GM23338 (cell line): ENCODE data around the gene SHISA8. TPM values are rescaled to one million over a fixed set of nuclear protein-coding genes. Genes with fewer than 3 reads are reported as not detected.

Experiments
- ATAC-seq: fragments of 200-7000 bp; cut with Tn5 transposase; 3 replicates; pipeline ENCODE4 v1.9.1; 2020
- DNase-seq: peaks from one replicate; pipeline ENCODE4 v3.0.0-alpha.2; 2015; ENCODE audit warnings: low spot score
- H2AFZ ChIP-seq: fragments of 200-600 bp; sonication (generic); 2 replicates; pipeline ENCODE4 v1.8.0; 2016; ENCODE audit warnings: antibody characterized with exemption, mild to moderate bottlenecking, moderate library complexity
- H3F3A ChIP-seq: fragments of 200-600 bp; sonication (generic); replicated peaks from 2 replicates; pipeline ENCODE4 v1.8.0; 2017; ENCODE audit warnings: antibody characterized with exemption, mixed run types, low read depth
- H3K27ac ChIP-seq: fragments of 200-600 bp; sonication (generic); 2 replicates; pipeline ENCODE4 v1.6.1; 2016; ENCODE audit warnings: low read depth
- H3K27me3 ChIP-seq: fragments of 200-600 bp; sonication (generic); 2 replicates; pipeline ENCODE4 v1.8.0; 2016; ENCODE audit warnings: mild to moderate bottlenecking, mixed run types, moderate library complexity; ENCODE audit not compliant: insufficient read depth
- H3K36me3 ChIP-seq: fragments of 200-600 bp; sonication (generic); 2 replicates; pipeline ENCODE4 v1.8.0; 2016; ENCODE audit warnings: mild to moderate bottlenecking; ENCODE audit not compliant: insufficient read depth
- H3K4me1 ChIP-seq: fragments of 200-600 bp; sonication (generic); 2 replicates; pipeline ENCODE4 v1.8.0; 2016; ENCODE audit warnings: mild to moderate bottlenecking, moderate library complexity; ENCODE audit not compliant: insufficient read depth
- H3K4me2 ChIP-seq: fragments of 200-600 bp; sonication (generic); 2 replicates; pipeline ENCODE4 v1.7.1; 2017; ENCODE audit warnings: mixed run types
- H3K4me3 ChIP-seq: fragments of 200-600 bp; sonication (generic); 2 replicates; pipeline ENCODE4 v1.6.1; 2016; ENCODE audit warnings: mixed run types
- H3K79me2 ChIP-seq: fragments of 200-600 bp; sonication (generic); replicated peaks from 2 replicates; pipeline ENCODE4 v1.8.0; 2017; ENCODE audit warnings: mild to moderate bottlenecking; ENCODE audit not compliant: insufficient read depth
- H3K9me2 ChIP-seq: fragments of 200-600 bp; sonication (generic); 2 replicates; pipeline ENCODE4 v1.8.0; 2017; ENCODE audit not compliant: insufficient read depth
- H4K20me1 ChIP-seq: fragments of 200-600 bp; sonication (generic); replicated peaks from 2 replicates; pipeline ENCODE4 v1.8.0; 2017; ENCODE audit warnings: mild to moderate bottlenecking; ENCODE audit not compliant: insufficient read depth
- H3K27ac Mint-ChIP-seq: 2 replicates; pipeline ENCODE4 v1.8.0; 2020; ENCODE audit warnings: inconsistent platforms, mild to moderate bottlenecking, moderate library complexity, mixed read lengths
- H3K27me3 Mint-ChIP-seq: 3 replicates; pipeline ENCODE4 v1.8.0; 2022; ENCODE audit warnings: low read depth, mild to moderate bottlenecking, moderate library complexity, mixed read lengths, inconsistent platforms; ENCODE audit not compliant: insufficient read depth, poor library complexity
- H3K36me3 Mint-ChIP-seq: 3 replicates; pipeline ENCODE4 v1.8.0; 2021; ENCODE audit warnings: low read depth, mild to moderate bottlenecking, inconsistent platforms, moderate library complexity, mixed read lengths
- H3K4me1 Mint-ChIP-seq: 3 replicates; pipeline ENCODE4 v1.8.0; 2020; ENCODE audit warnings: mild to moderate bottlenecking, inconsistent platforms, mixed read lengths
- H3K4me3 Mint-ChIP-seq: 3 replicates; pipeline ENCODE4 v1.8.0; 2021; ENCODE audit warnings: moderate library complexity, mild to moderate bottlenecking, inconsistent platforms, mixed read lengths
- H3K9me3 Mint-ChIP-seq: 3 replicates; pipeline ENCODE4 v1.8.0; 2020; ENCODE audit warnings: moderate library complexity, mild to moderate bottlenecking, inconsistent platforms, mixed read lengths
- CREB1 ChIP-seq: fragments of 250-450 bp; sonication (Bioruptor Pico); IDR thresholded peaks from 2 replicates; pipeline ENCODE4 v1.5.0; 2020; ENCODE audit warnings: low read depth, mild to moderate bottlenecking, moderate library complexity
- CTCF ChIP-seq, 2 experiments: fragments of 200-600 bp in 1 of 2; sonication (generic) in 1 of 2; conservative IDR thresholded peaks; 2 replicates each; pipeline versions ENCODE4 v1.5.1 to v1.6.1; 2016 to 2017; ENCODE audit warnings: antibody characterized with exemption in 2 of 2, low read depth in 2 of 2, mild to moderate bottlenecking in 2 of 2, moderate library complexity in 1 of 2
- EZH2phosphoT487 ChIP-seq: fragments of 200-600 bp; sonication (generic); IDR thresholded peaks from one replicate; pipeline ENCODE4 v1.8.1; 2018; ENCODE audit warnings: antibody characterized with exemption; ENCODE audit not compliant: unreplicated experiment
- NANOG ChIP-seq: IDR thresholded peaks from 2 replicates; pipeline ENCODE4 v1.6.1; 2016; ENCODE audit warnings: antibody characterized with exemption, borderline replicate concordance
- POLR2AphosphoS5 ChIP-seq: IDR thresholded peaks from 2 replicates; pipeline ENCODE4 v1.6.1; 2016; ENCODE audit warnings: antibody characterized with exemption, low read depth
- REST ChIP-seq: IDR thresholded peaks from one replicate; pipeline ENCODE4 v1.6.1; 2018; ENCODE audit warnings: antibody characterized with exemption; ENCODE audit not compliant: unreplicated experiment
- STAT1 ChIP-seq: IDR thresholded peaks from one replicate; pipeline ENCODE4 v1.6.1; 2016; ENCODE audit warnings: antibody characterized with exemption; ENCODE audit not compliant: unreplicated experiment
- ZNF114 ChIP-seq: fragments of 250-450 bp; sonication (Bioruptor Pico); IDR thresholded peaks from 2 replicates; pipeline ENCODE4 v1.5.0; 2020; ENCODE audit warnings: mild to moderate bottlenecking, moderate library complexity
- ZNF331 ChIP-seq: fragments of 250-450 bp; sonication (Bioruptor Pico); IDR thresholded peaks from 2 replicates; pipeline ENCODE4 v1.5.0; 2020; ENCODE audit warnings: low read depth, mild to moderate bottlenecking, moderate library complexity
- polyA plus RNA-seq: library from polyadenylated mRNA; unstranded; fragments of >200 nt; fragmentation: Nextera tagmentation; extraction: Ambion mirVana; gene quantifications from 2 replicates; pipeline ENCODE4 v1.2.1, GENCODE V29; 2016
- total RNA-seq: library from RNA; depleted of rRNA; stranded (reverse); fragments of >200 nt; shearing (Covaris generic); gene quantifications from 2 replicates; pipeline ENCODE4 v1.2.3, GENCODE V29; 2014

SHISA8 gene
- total and polyA plus RNA-seq, 2 experiments from 2014 or later: 5.1 TPM; not detected in 1

GRCh38 chr22:41922328-41922727 lies 7.5 kb upstream of the SHISA8 start (continued):
- TF ChIP-seq NANOG: no peak
- no peak for TF ChIP-seq CREB1 (CRISPR knock-in tag)

GRCh38 chr22:41920271-41920976 lies 5.5 kb upstream of the SHISA8 start:
- peak overlapping the region; percentile 70 for H3K4me3 Mint-ChIP-seq
- H3F3A ChIP-seq: 0 out of 2 replicates have a peak, but pooled peaks cover 4% of the 10 kb centered on the region
- peaks cover 6% of the 10 kb centered on the region; the same call in 1 of the 2 replicates for H4K20me1 ChIP-seq
- peak overlapping the region; percentile 67 for H3K4me3 ChIP-seq
- H3K27me3 ChIP-seq: peaks cover 92% of the 10 kb centered on the region
- no peaks in the 10 kb centered on the region for H3K36me3 ChIP-seq
- H3K27ac ChIP-seq: no peak overlapping the region
- H3K4me1 ChIP-seq: peaks cover 26% of the 10 kb centered on the region; the same call in 1 of the 2 replicates
- peak overlapping the region; percentile 78 for H2AFZ ChIP-seq
- H3K9me2 ChIP-seq: no peaks in the 10 kb centered on the region
- TF ChIP-seq POLR2AphosphoS5 (no peak), ZNF114 (no peak), STAT1 (no peak), ZNF331 (no peak), EZH2phosphoT487 (no peak), CREB1 (CRISPR knock-in tag) (no peak), CTCF (conservative IDR thresholded peaks at IDR 0.05; ENCODE audit: low read depth in 2 of 2) (no peak), NANOG (no peak)
- H3K4me1 Mint-ChIP-seq: peaks cover 13% of the 10 kb centered on the region
- no peaks in the 10 kb centered on the region; the same call in 2 of the 3 replicates for H3K9me3 Mint-ChIP-seq
- H3K27ac Mint-ChIP-seq: no peak overlapping the region
- H3K36me3 Mint-ChIP-seq: no peaks in the 10 kb centered on the region; the same call in 2 of the 3 replicates
- peaks cover 79% of the 10 kb centered on the region for H3K27me3 Mint-ChIP-seq
- no peaks in the 10 kb centered on the region for H3K79me2 ChIP-seq
- ATAC-seq (no peak; the same call in 2 of the 3 replicates), DNase-seq (no peak)
- H3K4me2 ChIP-seq: peak overlapping the region; percentile 85

GRCh38 chr22:41919357-41920224 lies 4.7 kb upstream of the SHISA8 start:
- peak overlapping the region; percentile 70 for H3K4me3 Mint-ChIP-seq
- peaks cover 28% of the 10 kb centered on the region; the same call in 1 of the 2 replicates for H3K4me1 ChIP-seq
- H3K79me2 ChIP-seq: no peaks in the 10 kb centered on the region
- peaks cover 3% of the 10 kb centered on the region; the same call in 1 of the 2 replicates for H4K20me1 ChIP-seq
- peak overlapping the region; percentile 67 for H3K4me3 ChIP-seq
- peaks cover 92% of the 10 kb centered on the region for H3K27me3 ChIP-seq
- H3K27ac Mint-ChIP-seq: no peak overlapping the region
- H3K4me2 ChIP-seq: peak overlapping the region; percentile 85
- H3K9me3 Mint-ChIP-seq: no peaks in the 10 kb centered on the region
- H3K4me1 Mint-ChIP-seq: peaks cover 10% of the 10 kb centered on the region; the same call in 2 of the 3 replicates
- DNase-seq: peak; percentile 97
- H2AFZ ChIP-seq: peak overlapping the region; percentile 78; the same call in 1 of the 2 replicates
- TF ChIP-seq EZH2phosphoT487: no peak
- TF ChIP-seq POLR2AphosphoS5: peak; percentile 86
- no peak for TF ChIP-seq NANOG
- TF ChIP-seq REST: no peak
- H3K27me3 Mint-ChIP-seq: peaks cover 75% of the 10 kb centered on the region
- no peaks in the 10 kb centered on the region for H3K9me2 ChIP-seq
- no peaks in the 10 kb centered on the region; the same call in 2 of the 3 replicates for H3K36me3 Mint-ChIP-seq
- no peak overlapping the region for H3K27ac ChIP-seq
- 0 out of 2 replicates have a peak, but pooled peaks cover 4% of the 10 kb centered on the region for H3F3A ChIP-seq
- peak; percentile 82 for ATAC-seq
- no peaks in the 10 kb centered on the region for H3K36me3 ChIP-seq
